Aorta (tissue), 5 donors: ENCODE results near the gene ALOX12B. TPM values are rescaled to one million over a fixed set of nuclear protein-coding genes. Genes with fewer than 3 reads are reported as not detected.
A peak's percentile ranks its signal among the peaks of the same experiment; 100 is the strongest.

Experiments used
- ATAC-seq: fragments of 200-7000 bp; cut with Tn5 transposase; one replicate; pipeline ENCODE4 v1.9.1; 2022; ENCODE audit warnings: moderate library complexity; ENCODE audit not compliant: low FRiP score
- DNase-seq, 2 donors: peaks; one replicate each; pipeline ENCODE4 v3.0.0-alpha.2; 2020
- H3K27ac ChIP-seq, 2 donors: one replicate each; pipeline ENCODE4 v1.5.1; 2013; ENCODE audit warnings: low read length in 2 of 2, mild to moderate bottlenecking in 2 of 2, moderate library complexity in 2 of 2, control low read depth in 1 of 2, inconsistent platforms in 1 of 2, low read depth in 1 of 2
- H3K27me3 ChIP-seq, 2 donors: one replicate each; pipeline ENCODE4 v1.6.1; 2013; ENCODE audit warnings: control low read depth in 1 of 2, low read length in 1 of 2, mild to moderate bottlenecking in 1 of 2, moderate library complexity in 1 of 2; ENCODE audit not compliant: insufficient read depth in 2 of 2, control insufficient read depth in 1 of 2
- H3K36me3 ChIP-seq, 2 donors: one replicate each; pipeline ENCODE4 v1.6.1; 2013; ENCODE audit warnings: control low read depth in 1 of 2, low read length in 1 of 2, mild to moderate bottlenecking in 1 of 2; ENCODE audit not compliant: insufficient read depth in 2 of 2, control insufficient read depth in 1 of 2
- H3K4me1 ChIP-seq, 2 donors: one replicate each; pipeline ENCODE4 v1.6.1; 2013; ENCODE audit warnings: low read length in 2 of 2, control low read depth in 1 of 2, mild to moderate bottlenecking in 1 of 2, moderate library complexity in 1 of 2; ENCODE audit not compliant: insufficient read depth in 2 of 2, control insufficient read depth in 1 of 2
- H3K4me3 ChIP-seq, 2 donors: one replicate each; pipeline ENCODE4 v1.5.1; 2013; ENCODE audit warnings: low read length in 2 of 2, control low read depth in 1 of 2, mild to moderate bottlenecking in 1 of 2
- H3K9me3 ChIP-seq: one replicate; pipeline ENCODE4 v1.6.1; 2013; ENCODE audit warnings: mild to moderate bottlenecking, low read length; ENCODE audit not compliant: control insufficient read depth
- whole genome bisulfite sequencing, 2 donors: extraction: QIAGEN DNeasy Blood & Tissue Kit; methylation state at CpG; one replicate each; pipeline ENCODE4 v1.1.7; 2013; 5-methylcytosine and 5-hydroxymethylcytosine counted together
- intact Hi-C, 2 donors: fragments of 100-400 bp; cut with DNase I; formaldehyde crosslinking; loops; one replicate each; pipeline versions ENCODE4 v1.14.2 to v1.15.0; 2022
- polyA plus RNA-seq, 2 donors: library from polyadenylated mRNA; stranded (reverse); fragments of 200-250 nt; gene quantifications; one replicate each; pipeline ENCODE4 v1.2.3, GENCODE V29; 2013
- total RNA-seq, 2 donors: library from RNA; stranded (reverse); fragmentation: NEBNext Ultra II Directional; extraction: Animal tissue kit (Norgen Biotek cat#: 25700); gene quantifications; one replicate each; pipeline ENCODE4 v1.2.1, GENCODE V29; 2021
- donor health status: healthy with polysubstance abuse.
- donor health status: Bipolar disorder and iron deficiency.
- donor health status: DM: no; HTN: no; CAD: no.
- donor health status: DM: no; HTN: no; CAD: no.
- donor health status: DM: yes; HTN: yes; CAD: no.

The ALOX12B gene
- total and polyA plus RNA-seq, 4 donors, result 0.25 TPM; not detected in 3

- H3K4me3 ChIP-seq, result peak overlapping the region in 1 of 2 donors; percentile 47
- DNase-seq (peak; percentile 56 to 84), ATAC-seq (no peak)
- H3K9me3 ChIP-seq, result no peaks in the 10 kb centered on the region
- 0 to 1% methylated on average over 39 to 40 of the region's 40 CpGs for WGBS, 2 donors
- H3K4me1 ChIP-seq, result peaks cover 0 to 2% of the 10 kb centered on the region in 2 donors
- H3K27ac ChIP-seq, result no peak overlapping the region
- intact Hi-C loops, result loop anchor here (1.0 to 5.0 kb wide), 2 partner anchors 42 to 66 kb away; partner anchors contain the start of gene VAMP2 (in 1 of the 2)
- H3K27me3 ChIP-seq, result no peaks in the 10 kb centered on the region
- no peaks in the 10 kb centered on the region for H3K36me3 ChIP-seq
These were observed 33.2 kb upstream of the ALOX12B start for GRCh38 chr17:8120520-8121406.

- no peaks in the 10 kb centered on the region for H3K27me3 ChIP-seq
- H3K27ac ChIP-seq, result no peak overlapping the region
- no peaks in the 10 kb centered on the region for H3K36me3 ChIP-seq
- peaks cover 0 to 2% of the 10 kb centered on the region in 2 donors for H3K4me1 ChIP-seq
- intact Hi-C loops, result loop anchor here (1.0 to 10.0 kb wide), 6 partner anchors 19 to 102 kb away; partner anchors contain the start of gene VAMP2 (in 1 of the 2)
- peak overlapping the region in 1 of 2 donors; percentile 39 for H3K4me3 ChIP-seq
- DNase-seq (peak; percentile 82 to 91), ATAC-seq (peak; percentile 88)
- H3K9me3 ChIP-seq, result no peaks in the 10 kb centered on the region
- WGBS, 2 donors, result 1% methylated on average over 28 of the region's 28 CpGs
These were observed 32.3 kb upstream of the ALOX12B start for GRCh38 chr17:8119581-8120519.

DNA sequence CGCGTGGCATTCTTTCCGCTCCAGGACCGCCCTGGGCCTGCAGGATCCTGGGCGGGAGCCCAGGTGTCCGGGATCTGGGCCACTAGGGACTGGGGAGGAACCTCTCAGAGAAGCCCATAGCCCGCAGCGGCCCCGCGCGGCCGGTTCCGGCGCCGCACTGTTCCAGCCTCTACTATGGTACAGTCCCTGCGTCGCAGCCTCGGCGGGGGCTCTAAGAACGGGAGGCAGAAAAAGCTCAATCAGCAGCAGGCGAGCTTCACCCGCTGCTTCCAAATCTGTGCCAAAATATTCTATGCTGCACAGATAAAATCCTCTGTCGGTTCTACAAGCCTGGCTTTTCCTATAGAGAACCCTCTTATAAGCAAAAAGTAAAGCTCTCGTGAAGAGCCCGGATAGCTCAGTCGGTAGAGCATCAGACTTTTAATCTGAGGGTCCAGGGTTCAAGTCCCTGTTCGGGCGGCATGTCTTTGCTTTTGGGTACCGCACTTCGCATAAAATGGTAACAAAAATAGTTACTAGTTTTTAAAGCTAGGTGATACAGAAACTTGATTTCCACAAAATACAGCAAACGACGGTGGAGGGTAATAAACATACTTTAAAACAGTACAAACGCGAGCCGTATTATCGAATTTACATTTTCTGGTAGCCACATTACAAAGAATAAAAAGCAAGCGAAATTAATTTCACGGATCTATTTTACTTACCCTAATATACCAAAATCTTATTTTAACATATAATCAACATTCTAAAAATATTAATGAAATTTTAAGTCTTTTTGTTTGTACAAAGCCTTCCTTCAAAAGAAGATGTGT, 31.5 kb upstream of the ALOX12B start:
- intact Hi-C loops, result loop anchor here (1.0 to 10.0 kb wide), 4 partner anchors 20 to 103 kb away; no protein-coding TSS in a partner anchor
- peak; percentile 90 to 96 for DNase-seq
- Histone ChIP-seq H3K4me3 (peak overlapping the region; percentile 20 to 39), H3K27ac (no peak overlapping the region), H3K4me1 (no peaks in the 10 kb centered on the region), H3K9me3 (no peaks in the 10 kb centered on the region), H3K27me3 (no peaks in the 10 kb centered on the region), H3K36me3 (no peaks in the 10 kb centered on the region)
- WGBS, 2 donors, result 0 to 1% methylated on average over 38 of the region's 38 CpGs
- ATAC-seq, result peak; percentile 85

DNA sequence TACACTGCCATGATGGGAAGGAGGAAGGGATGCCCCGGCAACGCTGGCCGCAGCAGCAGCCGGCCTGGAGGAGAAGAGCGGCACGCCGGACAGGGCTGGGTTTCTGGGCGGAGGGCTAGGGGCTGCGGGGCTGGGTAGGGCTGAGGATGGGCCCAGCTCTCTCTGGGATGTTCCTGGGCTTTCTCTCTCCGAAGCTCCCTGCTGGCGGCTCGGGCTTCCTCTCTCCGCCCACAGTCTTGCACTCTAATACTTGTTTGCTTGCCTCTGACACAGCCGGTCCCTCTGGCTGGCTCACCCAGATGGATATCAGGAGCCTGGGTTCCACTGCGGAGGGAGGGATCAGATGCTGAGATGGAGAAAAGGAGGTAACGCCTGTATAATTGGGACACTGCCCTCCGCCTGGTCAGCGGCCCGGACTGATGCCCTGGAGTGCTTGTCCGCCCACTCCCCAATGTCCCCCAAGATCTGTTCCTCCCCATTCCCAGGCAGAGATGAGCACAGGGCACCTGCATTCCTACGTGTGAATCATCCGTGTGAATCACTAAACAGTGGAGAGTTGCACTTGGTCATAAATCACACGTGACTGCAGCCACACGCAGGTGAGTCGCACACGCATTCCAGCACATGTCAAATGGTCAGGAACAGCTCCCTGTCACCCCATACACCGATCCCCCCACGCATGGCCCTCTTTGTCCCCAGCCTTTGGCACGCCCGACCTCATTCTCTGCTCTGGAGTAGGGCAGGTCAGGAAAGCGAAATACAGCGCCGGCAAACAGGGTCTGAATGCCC, 30.7 kb upstream of the ALOX12B start, which contains the start of gene ALOXE3:
ALOXE3 (minus strand) TSS at position 535 of the 789 bp plus-strand sequence; CDS start at position 11, 524 bp downstream.
- intact Hi-C loops, result loop anchor here (2.0 to 10.0 kb wide), 3 partner anchors 21 to 69 kb away; no protein-coding TSS in a partner anchor
- no peak within 1 kb of the TSS for H3K27ac ChIP-seq
- 0 to 1% methylated on average over 32 to 33 of the region's 33 CpGs for WGBS, 2 donors
- no peak for ATAC-seq
- peak in 1 of 2 donors; percentile 78 for DNase-seq
- no peaks in the 10 kb centered on the region for H3K9me3 ChIP-seq
- H3K4me3 ChIP-seq, result peak within 1 kb of the TSS; percentile 20 to 39
- no peaks in the 10 kb centered on the region for H3K36me3 ChIP-seq
- no peaks in the 10 kb centered on the region for H3K27me3 ChIP-seq
- no peaks in the 10 kb centered on the region for H3K4me1 ChIP-seq

DNA sequence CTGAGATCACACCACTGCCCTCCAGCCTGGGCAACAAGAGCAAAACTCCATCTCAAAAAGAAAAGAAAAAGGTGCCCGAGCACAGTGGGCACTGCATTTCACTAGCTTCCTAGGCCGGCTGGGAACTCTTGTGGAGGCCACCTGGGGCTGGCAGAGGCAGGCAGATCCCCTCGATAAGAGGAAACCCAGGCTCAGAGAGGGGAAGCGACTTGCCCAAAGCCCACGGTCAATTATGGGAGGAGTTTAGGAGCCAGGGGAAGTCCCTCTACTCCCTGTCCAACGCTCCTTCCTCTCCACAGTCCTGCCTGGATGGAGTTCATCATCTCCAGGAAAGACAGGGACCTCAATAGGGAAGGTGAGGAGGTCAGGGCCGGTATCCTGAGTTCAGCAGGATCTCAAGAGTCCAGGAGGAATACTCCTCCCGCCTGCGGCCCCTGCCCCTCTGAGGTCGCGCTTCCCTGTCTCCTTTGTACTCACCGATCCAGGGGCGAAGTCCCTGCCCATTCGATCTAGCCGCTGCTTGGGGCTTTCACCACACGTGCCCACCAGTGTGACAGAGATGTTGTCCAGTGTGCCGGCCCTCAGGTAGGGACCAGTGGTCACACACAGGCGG, 30.0 kb upstream of the ALOX12B start:
- Histone ChIP-seq H3K4me3 (no peak overlapping the region), H3K9me3 (no peaks in the 10 kb centered on the region), H3K27me3 (no peaks in the 10 kb centered on the region), H3K36me3 (no peaks in the 10 kb centered on the region), H3K27ac (no peak overlapping the region), H3K4me1 (no peaks in the 10 kb centered on the region)
- DNase-seq, result no peak
- intact Hi-C loops, result loop anchor here in 1 of 2 donors (10.0 kb wide), 1 partner anchor 53 kb away; no protein-coding TSS in a partner anchor
- WGBS, 2 donors, result 12 to 16% methylated on average over 18 of the region's 18 CpGs
- no peak for ATAC-seq

DNA sequence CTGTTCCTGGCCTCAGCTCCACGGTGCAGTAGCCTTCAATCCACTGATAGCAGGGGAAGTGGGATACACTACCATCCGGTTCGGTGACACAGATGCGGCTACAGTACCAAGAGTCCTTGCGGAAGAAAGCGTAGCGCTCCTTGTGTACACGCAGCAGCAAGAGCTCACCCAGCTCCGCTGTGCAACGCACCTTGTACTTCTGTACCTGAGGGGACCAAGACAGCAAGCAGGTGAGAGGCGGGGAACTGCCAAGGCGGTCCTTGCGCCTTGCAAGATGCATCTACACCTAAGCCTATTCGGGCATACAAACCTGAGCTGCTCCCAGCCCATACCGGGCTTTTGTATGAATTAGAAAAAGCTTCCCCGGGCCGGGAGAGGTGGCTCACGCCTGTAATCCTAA, 29.3 kb upstream of the ALOX12B start:
- intact Hi-C loops, result loop anchor here in 1 of 2 donors (10.0 kb wide), 1 partner anchor 52 kb away; no protein-coding TSS in a partner anchor
- no peaks in the 10 kb centered on the region for H3K9me3 ChIP-seq
- no peak overlapping the region for H3K27ac ChIP-seq
- DNase-seq (no peak), ATAC-seq (no peak)
- no peaks in the 10 kb centered on the region for H3K4me1 ChIP-seq
- H3K27me3 ChIP-seq, result peaks cover 0 to 1% of the 10 kb centered on the region in 2 donors
- no peak overlapping the region for H3K4me3 ChIP-seq
- no peaks in the 10 kb centered on the region for H3K36me3 ChIP-seq
- WGBS, 2 donors, result 56 to 66% methylated on average over 18 of the region's 18 CpGs

GRCh38 chr17:8110907-8111306, 23.4 kb upstream of the ALOX12B start:
- no peaks in the 10 kb centered on the region for H3K9me3 ChIP-seq
- no peaks in the 10 kb centered on the region for H3K4me1 ChIP-seq
- no peak overlapping the region for H3K27ac ChIP-seq
- DNase-seq, result no peak
- H3K27me3 ChIP-seq, result peaks cover 0 to 4% of the 10 kb centered on the region in 2 donors
- H3K4me3 ChIP-seq, result no peak overlapping the region
- WGBS, 2 donors, result 97 to 98% methylated on average over 6 of the region's 6 CpGs
- ATAC-seq, result no peak
- H3K36me3 ChIP-seq, result no peaks in the 10 kb centered on the region
- intact Hi-C loops, result loop anchor here in 1 of 2 donors (10.0 kb wide), 1 partner anchor 46 kb away; no protein-coding TSS in a partner anchor
